RWPE2 (cell line): Measurements from ENCODE around the gene KCNH1.

Experiments used
- ATAC-seq: fragments of 200-7000 bp; cut with Tn5 transposase; 3 replicates; pipeline ENCODE4 v1.9.1; 2021; ENCODE audit warnings: low read depth
- DNase-seq: peaks from one replicate; pipeline ENCODE4 v3.0.0-alpha.2; 2020; ENCODE audit warnings: low spot score
- H3K27ac ChIP-seq: fragments of 450-650 bp; 2 replicates; pipeline ENCODE4 v1.5.1; 2017; ENCODE audit warnings: mild to moderate bottlenecking; ENCODE audit not compliant: poor library complexity, severe bottlenecking
- H3K27me3 ChIP-seq: fragments of 250-450 bp; sonication (Bioruptor Pico); 2 replicates; pipeline ENCODE4 v1.5.1; 2021; ENCODE audit warnings: mild to moderate bottlenecking, moderate library complexity; ENCODE audit not compliant: insufficient read depth, poor library complexity, severe bottlenecking
- H3K36me3 ChIP-seq: fragments of 250-450 bp; sonication (Bioruptor Pico); 2 replicates; pipeline ENCODE4 v1.5.1; 2020; ENCODE audit warnings: low read depth, mild to moderate bottlenecking, moderate library complexity
- H3K4me1 ChIP-seq: fragments of 250-450 bp; sonication (Bioruptor Pico); 2 replicates; pipeline ENCODE4 v1.5.1; 2021; ENCODE audit warnings: mild to moderate bottlenecking, moderate library complexity; ENCODE audit not compliant: insufficient read depth, poor library complexity, severe bottlenecking
- H3K4me3 ChIP-seq: fragments of 250-450 bp; sonication (Bioruptor Pico); 2 replicates; pipeline ENCODE4 v1.5.1; 2021; ENCODE audit warnings: mild to moderate bottlenecking, moderate library complexity; ENCODE audit not compliant: severe bottlenecking
- H3K9me3 ChIP-seq: fragments of 250-450 bp; sonication (Bioruptor Pico); 2 replicates; pipeline ENCODE4 v1.5.1; 2021; ENCODE audit warnings: mild to moderate bottlenecking, moderate library complexity; ENCODE audit not compliant: severe bottlenecking
- TF ChIP-seq, protein P1 (sequence below): fragments of 450-650 bp; IDR thresholded peaks from one replicate; pipeline ENCODE4 v1.5.1; 2017; ENCODE audit warnings: mild to moderate bottlenecking, moderate library complexity; ENCODE audit not compliant: poor library complexity, severe bottlenecking

The KCNH1 gene

DNA sequence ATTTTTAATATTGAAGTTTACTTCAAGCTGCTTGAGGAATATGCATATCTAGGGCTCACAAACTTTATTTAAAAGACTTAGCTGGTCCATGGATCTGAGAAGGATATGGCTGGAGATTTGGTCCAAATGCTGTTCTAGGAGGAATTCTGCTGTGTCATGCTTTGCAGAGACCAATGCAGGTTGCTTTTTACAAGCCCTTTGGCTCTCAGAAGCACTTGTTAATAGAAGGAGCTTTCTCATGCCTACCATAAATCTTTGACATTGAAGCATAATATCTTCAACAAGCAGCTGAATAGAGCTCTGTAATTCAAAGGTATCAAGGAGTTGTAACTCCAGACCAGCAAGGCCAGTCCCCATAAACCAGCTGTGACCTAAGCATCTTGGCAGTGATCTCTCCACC lies 506.2 kb downstream of the KCNH1 start:
- TF ChIP-seq, protein P1, sequence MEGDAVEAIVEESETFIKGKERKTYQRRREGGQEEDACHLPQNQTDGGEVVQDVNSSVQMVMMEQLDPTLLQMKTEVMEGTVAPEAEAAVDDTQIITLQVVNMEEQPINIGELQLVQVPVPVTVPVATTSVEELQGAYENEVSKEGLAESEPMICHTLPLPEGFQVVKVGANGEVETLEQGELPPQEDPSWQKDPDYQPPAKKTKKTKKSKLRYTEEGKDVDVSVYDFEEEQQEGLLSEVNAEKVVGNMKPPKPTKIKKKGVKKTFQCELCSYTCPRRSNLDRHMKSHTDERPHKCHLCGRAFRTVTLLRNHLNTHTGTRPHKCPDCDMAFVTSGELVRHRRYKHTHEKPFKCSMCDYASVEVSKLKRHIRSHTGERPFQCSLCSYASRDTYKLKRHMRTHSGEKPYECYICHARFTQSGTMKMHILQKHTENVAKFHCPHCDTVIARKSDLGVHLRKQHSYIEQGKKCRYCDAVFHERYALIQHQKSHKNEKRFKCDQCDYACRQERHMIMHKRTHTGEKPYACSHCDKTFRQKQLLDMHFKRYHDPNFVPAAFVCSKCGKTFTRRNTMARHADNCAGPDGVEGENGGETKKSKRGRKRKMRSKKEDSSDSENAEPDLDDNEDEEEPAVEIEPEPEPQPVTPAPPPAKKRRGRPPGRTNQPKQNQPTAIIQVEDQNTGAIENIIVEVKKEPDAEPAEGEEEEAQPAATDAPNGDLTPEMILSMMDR = no peak
- H3K27me3 ChIP-seq = no peaks in the 10 kb centered on the region
- H3K4me3 ChIP-seq = no peak overlapping the region
- H3K9me3 ChIP-seq = no peaks in the 10 kb centered on the region
- no peaks in the 10 kb centered on the region for H3K36me3 ChIP-seq
- no peak for DNase-seq
- H3K27ac ChIP-seq = no peak overlapping the region
- H3K4me1 ChIP-seq = no peaks in the 10 kb centered on the region
- no peak for ATAC-seq
